GM21360 (cell line): ENCODE data around the gene ZMIZ1.

Source experiments
- ATAC-seq: cut with Tn5 transposase; IDR thresholded peaks from one replicate; pipeline ENCODE4 v1.9.1; 2021; ENCODE audit warnings: mild to moderate bottlenecking, moderate library complexity; ENCODE audit not compliant: unreplicated experiment

Gene ZMIZ1

GRCh38 chr10:79295563-79295962 lies 226.8 kb downstream of the ZMIZ1 start:
- no peak for ATAC-seq

- ATAC-seq: no peak
Observed at GRCh38 chr10:79296431-79296830, 227.7 kb downstream of the ZMIZ1 start.

GRCh38 chr10:79298403-79299244 lies 229.9 kb downstream of the ZMIZ1 start:
- no peak for ATAC-seq

- no peak for ATAC-seq
Observed at GRCh38 chr10:79299397-79300241, 230.9 kb downstream of the ZMIZ1 start.

GRCh38 chr10:79300711-79301110 lies 231.9 kb downstream of the ZMIZ1 start:
- no peak for ATAC-seq

- no peak for ATAC-seq
Observed at GRCh38 chr10:79301754-79302530, 233.2 kb downstream of the ZMIZ1 start.

GRCh38 chr10:79303631-79304478 lies 235.1 kb downstream of the ZMIZ1 start:
- ATAC-seq: no peak

- ATAC-seq: no peak
Observed at GRCh38 chr10:79304479-79305087, 235.8 kb downstream of the ZMIZ1 start.

GRCh38 chr10:79305515-79305914 lies 236.7 kb downstream of the ZMIZ1 start:
- ATAC-seq: no peak

GRCh38 chr10:79305988-79306387 lies 237.2 kb downstream of the ZMIZ1 start:
- no peak for ATAC-seq

- no peak for ATAC-seq
Observed at GRCh38 chr10:79306644-79307220, 238.0 kb downstream of the ZMIZ1 start.

- ATAC-seq: no peak
Observed at GRCh38 chr10:79308016-79308415, 239.2 kb downstream of the ZMIZ1 start.

- ATAC-seq: no peak
Observed at GRCh38 chr10:79308969-79309665, 240.4 kb downstream of the ZMIZ1 start.

- ATAC-seq: no peak
Observed at GRCh38 chr10:79310200-79310865, 241.6 kb downstream of the ZMIZ1 start.

GRCh38 chr10:79310911-79311573 lies 242.3 kb downstream of the ZMIZ1 start:
- ATAC-seq: no peak

- no peak for ATAC-seq
Observed at GRCh38 chr10:79311581-79312407, 243.0 kb downstream of the ZMIZ1 start.

- no peak for ATAC-seq
Observed at GRCh38 chr10:79312601-79313187, 243.9 kb downstream of the ZMIZ1 start.
